HG02571 (cell line): ENCODE results near the gene ENO2.
A peak's percentile ranks its signal among the peaks of the same experiment; 100 is the strongest.
"Not testable (repeated sequence)": the region's sequence is repeated elsewhere in the genome, so short reads cannot be mapped to it uniquely, and the experiment has no call there.

Experiments used
- ATAC-seq: cut with Tn5 transposase; IDR thresholded peaks from one replicate; pipeline ENCODE4 v1.9.1; 2021; ENCODE audit warnings: mild to moderate bottlenecking, moderate library complexity; ENCODE audit not compliant: unreplicated experiment

Gene ENO2

GRCh38 chr12:6914246-6914946, at the start of gene ENO2:
TSS of gene ENO2 (plus strand) at chr12:6914580. CDS start at chr12:6915833, 1,253 bp downstream.
- peak; percentile 66 for ATAC-seq

- not testable (repeated sequence) for ATAC-seq
These were observed 49.1 kb upstream of the ENO2 start for GRCh38 chr12:6865307-6865706.

- ATAC-seq = no peak
These were observed 48.0 kb upstream of the ENO2 start for GRCh38 chr12:6866163-6866919.

- ATAC-seq = peak; percentile 13
These were observed 47.4 kb upstream of the ENO2 start for GRCh38 chr12:6866920-6867412.

- ATAC-seq = peak; percentile 61
These were observed 46.8 kb upstream of the ENO2 start, which contains the start of gene TPI1 for GRCh38 chr12:6867413-6868210. TSS of gene TPI1 (plus strand) at chr12:6867531. CDS start at chr12:6867567, 36 bp downstream.

GRCh38 chr12:6868211-6869048, 46.0 kb upstream of the ENO2 start:
- no peak for ATAC-seq

- no peak for ATAC-seq
These were observed 45.0 kb upstream of the ENO2 start for GRCh38 chr12:6869049-6870021.

- ATAC-seq = not testable (repeated sequence)
These were observed 44.1 kb upstream of the ENO2 start for GRCh38 chr12:6870304-6870703.

GRCh38 chr12:6871052-6871957, 43.1 kb upstream of the ENO2 start:
- ATAC-seq = no peak

GRCh38 chr12:6872073-6873048, 42.0 kb upstream of the ENO2 start:
- ATAC-seq = peak; percentile 25

GRCh38 chr12:6873094-6874014, 41.0 kb upstream of the ENO2 start, which contains the start of gene SPSB2:
TSS of gene SPSB2 (minus strand) at chr12:6873303. CDS start at chr12:6872901, 402 bp downstream.
- peak; percentile 67 for ATAC-seq

GRCh38 chr12:6874015-6874368, 40.4 kb upstream of the ENO2 start:
- not testable (repeated sequence) for ATAC-seq

GRCh38 chr12:6879824-6880223, 34.6 kb upstream of the ENO2 start:
- ATAC-seq = not testable (repeated sequence)

GRCh38 chr12:6883252-6883651, 31.1 kb upstream of the ENO2 start:
- ATAC-seq = no peak

- ATAC-seq = no peak
These were observed 30.7 kb upstream of the ENO2 start for GRCh38 chr12:6883683-6884082.

GRCh38 chr12:6884539-6884938, 29.8 kb upstream of the ENO2 start:
- no peak for ATAC-seq
